Panc1 (cell line): ENCODE data around the gene NTF4. TPM values are rescaled to one million over a fixed set of nuclear protein-coding genes. Genes with fewer than 3 reads are reported as not detected.

Experiments used
- ATAC-seq: fragments of 200-7000 bp; cut with Tn5 transposase; 2 replicates; pipeline ENCODE4 v1.9.1; 2020; ENCODE audit warnings: mild to moderate bottlenecking, moderate library complexity
- BruUV-seq: library from RNA; stranded (reverse); fragments of 400-500 nt; replicated peaks from 2 replicates; lab custom pipeline; 2021; lab: Mats Ljungman, UMichigan
- CTCF ChIA-PET: fragments of 300-600 bp; sonication (Branson Sonifier 250); formaldehyde crosslinking; loops from one replicate; lab custom pipeline; 2022; ENCODE audit warnings: antibody characterized with exemption; lab: Charles Lee
- POLR2A ChIA-PET: fragments of 300-600 bp; sonication (Branson Sonifier 250); formaldehyde crosslinking; loops from one replicate; lab custom pipeline; 2022; ENCODE audit warnings: antibody characterized with exemption; lab: Charles Lee
- DNase-seq: peaks from one replicate; pipeline ENCODE4 v3.0.0-alpha.2; 2010; ENCODE audit warnings: low read depth, low spot score
- H3K27ac ChIP-seq: 2 replicates; pipeline ENCODE4 v1.5.1; 2011; ENCODE audit warnings: mild to moderate bottlenecking, low read length, inconsistent platforms
- H3K27me3 ChIP-seq: fragments of 200-500 bp; sonication (Bioruptor generic); 2 replicates; pipeline ENCODE4 v1.6.0; 2014; ENCODE audit warnings: low read length, inconsistent platforms; ENCODE audit not compliant: control insufficient read depth, insufficient read depth
- H3K36me3 ChIP-seq: fragments of 200-500 bp; sonication (Bioruptor generic); 2 replicates; pipeline ENCODE4 v1.5.1; 2014; ENCODE audit warnings: inconsistent platforms, mild to moderate bottlenecking, low read length, moderate library complexity; ENCODE audit not compliant: control insufficient read depth, insufficient read depth
- H3K4me1 ChIP-seq: 2 replicates; pipeline ENCODE4 v1.5.1; 2011; ENCODE audit warnings: inconsistent platforms, mild to moderate bottlenecking, low read length, moderate library complexity; ENCODE audit not compliant: control insufficient read depth, insufficient read depth
- H3K4me3 ChIP-seq, 2 experiments: 2 replicates each; pipeline ENCODE4 v1.5.1; 2011 to 2012; ENCODE audit warnings: low read depth in 2 of 2, low read length in 2 of 2, mild to moderate bottlenecking in 2 of 2, inconsistent platforms in 1 of 2, moderate library complexity in 1 of 2
- H3K9me3 ChIP-seq: fragments of 200-500 bp; sonication (Bioruptor generic); 2 replicates; pipeline ENCODE4 v1.5.1; 2014; ENCODE audit warnings: low read depth, mild to moderate bottlenecking, inconsistent platforms, low read length, moderate library complexity; ENCODE audit not compliant: control insufficient read depth, insufficient read depth
- POLR2AphosphoS5 ChIP-seq: IDR thresholded peaks from 2 replicates; pipeline ENCODE4 v1.6.1; 2012; ENCODE audit warnings: mild to moderate bottlenecking, low read depth, low read length, moderate library complexity
- SIN3A ChIP-seq: IDR thresholded peaks from 2 replicates; pipeline ENCODE4 v1.6.1; 2012; ENCODE audit warnings: low read depth, mild to moderate bottlenecking, low read length, moderate library complexity, borderline replicate concordance; ENCODE audit not compliant: insufficient read depth
- TCF7L2 ChIP-seq: IDR thresholded peaks from 2 replicates; pipeline ENCODE4 v1.6.1; 2011; ENCODE audit warnings: mild to moderate bottlenecking, low read depth, low read length, inconsistent platforms
- in situ Hi-C: cut with HindIII; loops from 2 replicates; pipeline ENCODE4 v1.10.0; 2016; ENCODE audit warnings: low sequenced_read_pairs, low pct_unique_long_range_greater_than_20kb
- intact Hi-C: fragments of 100-400 bp; cut with micrococcal nuclease; formaldehyde crosslinking; loops from one replicate; pipeline ENCODE4 v1.10.0; 2022; ENCODE audit not compliant: unreplicated experiment
- total RNA-seq: library from RNA; stranded (reverse); gene quantifications from one replicate; pipeline ENCODE4 v1.2.1, GENCODE V29; 2021; ENCODE audit not compliant: unreplicated experiment
- TF ChIP-seq, protein P1 (sequence below): fragments of 450-650 bp; IDR thresholded peaks from 2 replicates; pipeline ENCODE4 v1.5.1; 2017; ENCODE audit warnings: mild to moderate bottlenecking
- TF ChIP-seq, protein P2 (sequence below), 2 experiments: IDR thresholded peaks; 2 replicates each; pipeline ENCODE4 v1.6.1; 2011 to 2012; ENCODE audit warnings: low read depth in 2 of 2, control low read depth in 1 of 2, low read length in 1 of 2, mild to moderate bottlenecking in 1 of 2, moderate library complexity in 1 of 2; ENCODE audit not compliant: insufficient read depth in 1 of 2

The NTF4 gene
- total RNA-seq, 1 experiment from 2014 or later, result 0.39 TPM

GRCh38 chr19:49097453-49098288 lies 33.1 kb upstream of the NTF4 start:
- intact Hi-C loops (loop anchor here (5.0 kb wide), 1 partner anchor 110 kb away; no protein-coding TSS in a partner anchor), in situ Hi-C loops (no loop called here)
- H3K4me1 ChIP-seq, result peaks cover 6% of the 10 kb centered on the region
- no TSS peak for BruUV-seq
- no peaks in the 10 kb centered on the region for H3K27me3 ChIP-seq
- POLR2A ChIA-PET, result interaction anchor here (0.6 kb wide), 1 partner anchor 461 kb away, joined by 3 read pairs; the partner anchor contains the start of gene DBP
- CTCF ChIA-PET, result interaction anchor here (0.5 to 1.1 kb wide), 8 partner anchors 9 to 119 kb away, joined by 3 to 7 read pairs (median 4); partner anchors contain the start of gene LIN7B
- H3K4me3 ChIP-seq, result no peak overlapping the region
- ATAC-seq, result peak; percentile 88
- TF ChIP-seq, protein P1, sequence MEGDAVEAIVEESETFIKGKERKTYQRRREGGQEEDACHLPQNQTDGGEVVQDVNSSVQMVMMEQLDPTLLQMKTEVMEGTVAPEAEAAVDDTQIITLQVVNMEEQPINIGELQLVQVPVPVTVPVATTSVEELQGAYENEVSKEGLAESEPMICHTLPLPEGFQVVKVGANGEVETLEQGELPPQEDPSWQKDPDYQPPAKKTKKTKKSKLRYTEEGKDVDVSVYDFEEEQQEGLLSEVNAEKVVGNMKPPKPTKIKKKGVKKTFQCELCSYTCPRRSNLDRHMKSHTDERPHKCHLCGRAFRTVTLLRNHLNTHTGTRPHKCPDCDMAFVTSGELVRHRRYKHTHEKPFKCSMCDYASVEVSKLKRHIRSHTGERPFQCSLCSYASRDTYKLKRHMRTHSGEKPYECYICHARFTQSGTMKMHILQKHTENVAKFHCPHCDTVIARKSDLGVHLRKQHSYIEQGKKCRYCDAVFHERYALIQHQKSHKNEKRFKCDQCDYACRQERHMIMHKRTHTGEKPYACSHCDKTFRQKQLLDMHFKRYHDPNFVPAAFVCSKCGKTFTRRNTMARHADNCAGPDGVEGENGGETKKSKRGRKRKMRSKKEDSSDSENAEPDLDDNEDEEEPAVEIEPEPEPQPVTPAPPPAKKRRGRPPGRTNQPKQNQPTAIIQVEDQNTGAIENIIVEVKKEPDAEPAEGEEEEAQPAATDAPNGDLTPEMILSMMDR, result peak; percentile 94
- no peak for TF ChIP-seq SIN3A
- H3K9me3 ChIP-seq, result no peaks in the 10 kb centered on the region
- H3K27ac ChIP-seq, result peak overlapping the region; percentile 39; the same call in 1 of the 2 replicates
- H3K36me3 ChIP-seq, result peaks cover 16% of the 10 kb centered on the region
- DNase-seq, result peak; percentile 65

DNA sequence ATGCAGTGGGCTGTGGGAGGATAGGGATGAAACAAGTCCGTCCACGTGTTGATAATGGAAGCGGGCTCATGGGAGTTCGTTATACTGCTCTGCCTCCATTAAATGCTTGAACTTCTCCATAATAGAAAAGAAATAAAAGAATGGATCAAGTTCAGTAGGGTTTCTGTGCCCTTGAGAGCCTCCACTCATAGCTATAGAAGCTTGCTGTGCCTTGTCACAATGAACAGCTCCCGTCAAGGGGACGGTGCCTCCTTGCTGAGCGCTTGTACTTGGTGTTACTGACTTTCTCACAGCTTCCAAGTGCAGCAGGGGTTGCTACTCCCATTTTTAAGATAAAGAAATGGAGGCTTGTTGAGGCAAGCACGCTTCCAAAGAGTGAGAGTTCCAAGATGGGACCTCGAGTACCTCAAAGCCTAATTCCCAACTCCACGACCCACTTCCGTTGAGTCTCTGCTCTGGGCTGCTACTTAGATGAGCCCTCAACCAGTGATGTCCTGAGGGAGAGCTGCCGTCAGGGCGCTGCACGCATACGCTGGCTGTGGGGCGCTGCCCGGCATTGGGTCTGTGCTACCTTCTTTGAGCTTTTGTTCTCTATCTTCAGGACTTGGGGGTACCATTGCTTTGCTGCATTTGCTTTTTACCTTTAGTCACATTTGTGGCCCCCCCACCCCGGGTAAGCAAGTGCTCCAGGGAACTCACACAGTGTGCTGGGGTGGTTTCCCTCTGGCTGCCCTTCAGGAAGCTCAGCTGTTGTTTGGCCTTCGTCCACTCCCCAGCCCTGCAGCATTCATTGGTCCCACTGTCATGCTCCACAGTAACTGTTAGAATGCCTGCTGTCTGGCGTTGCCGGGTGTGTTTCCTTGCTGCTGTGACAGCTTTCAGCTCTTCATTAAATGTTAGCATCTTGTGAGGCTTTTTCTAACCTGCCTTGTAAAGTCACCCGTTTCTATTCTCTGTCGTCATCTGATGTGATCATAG lies 30.2 kb upstream of the NTF4 start:
- Histone ChIP-seq H3K9me3 (no peaks in the 10 kb centered on the region), H3K4me3 (no peak overlapping the region), H3K27me3 (no peaks in the 10 kb centered on the region), H3K4me1 (peaks cover 6% of the 10 kb centered on the region), H3K27ac (no peak overlapping the region), H3K36me3 (peaks cover 20% of the 10 kb centered on the region)
- no peak for DNase-seq
- ChIA-PET POLR2A (interaction anchor here (0.5 to 0.7 kb wide), 2 partner anchors 113 to 125 kb away, joined by 5 to 7 read pairs; no protein-coding TSS in a partner anchor), CTCF (no interaction called here)
- no peak for ATAC-seq
- TF ChIP-seq, protein P1, result no peak
- TF ChIP-seq, protein P2, sequence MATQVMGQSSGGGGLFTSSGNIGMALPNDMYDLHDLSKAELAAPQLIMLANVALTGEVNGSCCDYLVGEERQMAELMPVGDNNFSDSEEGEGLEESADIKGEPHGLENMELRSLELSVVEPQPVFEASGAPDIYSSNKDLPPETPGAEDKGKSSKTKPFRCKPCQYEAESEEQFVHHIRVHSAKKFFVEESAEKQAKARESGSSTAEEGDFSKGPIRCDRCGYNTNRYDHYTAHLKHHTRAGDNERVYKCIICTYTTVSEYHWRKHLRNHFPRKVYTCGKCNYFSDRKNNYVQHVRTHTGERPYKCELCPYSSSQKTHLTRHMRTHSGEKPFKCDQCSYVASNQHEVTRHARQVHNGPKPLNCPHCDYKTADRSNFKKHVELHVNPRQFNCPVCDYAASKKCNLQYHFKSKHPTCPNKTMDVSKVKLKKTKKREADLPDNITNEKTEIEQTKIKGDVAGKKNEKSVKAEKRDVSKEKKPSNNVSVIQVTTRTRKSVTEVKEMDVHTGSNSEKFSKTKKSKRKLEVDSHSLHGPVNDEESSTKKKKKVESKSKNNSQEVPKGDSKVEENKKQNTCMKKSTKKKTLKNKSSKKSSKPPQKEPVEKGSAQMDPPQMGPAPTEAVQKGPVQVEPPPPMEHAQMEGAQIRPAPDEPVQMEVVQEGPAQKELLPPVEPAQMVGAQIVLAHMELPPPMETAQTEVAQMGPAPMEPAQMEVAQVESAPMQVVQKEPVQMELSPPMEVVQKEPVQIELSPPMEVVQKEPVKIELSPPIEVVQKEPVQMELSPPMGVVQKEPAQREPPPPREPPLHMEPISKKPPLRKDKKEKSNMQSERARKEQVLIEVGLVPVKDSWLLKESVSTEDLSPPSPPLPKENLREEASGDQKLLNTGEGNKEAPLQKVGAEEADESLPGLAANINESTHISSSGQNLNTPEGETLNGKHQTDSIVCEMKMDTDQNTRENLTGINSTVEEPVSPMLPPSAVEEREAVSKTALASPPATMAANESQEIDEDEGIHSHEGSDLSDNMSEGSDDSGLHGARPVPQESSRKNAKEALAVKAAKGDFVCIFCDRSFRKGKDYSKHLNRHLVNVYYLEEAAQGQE (IDR thresholded peaks at IDR 0.05; ENCODE audit: insufficient read depth in 1 of 2, low read depth in 2 of 2, low read length in 1 of 2), result no peak
- TF ChIP-seq SIN3A, result no peak
- no peak for TF ChIP-seq TCF7L2
- no peak for TF ChIP-seq POLR2AphosphoS5
- intact Hi-C loops, result loop anchor here (5.0 kb wide), 1 partner anchor 113 kb away; no protein-coding TSS in a partner anchor
- BruUV-seq, result no TSS peak
- in situ Hi-C loops, result no loop called here
